C4-2B (cell line): ENCODE data around the gene TMEM117.
"Not testable (repeated sequence)": the region's sequence is repeated elsewhere in the genome, so short reads cannot be mapped to it uniquely, and the experiment has no call there.

Source experiments
- H3K27ac ChIP-seq: fragments of 450-650 bp; 2 replicates; pipeline ENCODE4 v1.5.1; 2017
- CTCF ChIP-seq: fragments of 450-650 bp; conservative IDR thresholded peaks from 2 replicates; pipeline ENCODE4 v1.5.1; 2017; ENCODE audit warnings: mild to moderate bottlenecking
- ZFX ChIP-seq: fragments of 450-650 bp; IDR thresholded peaks from 2 replicates; pipeline ENCODE4 v1.6.1; 2017

Gene TMEM117

GRCh38 chr12:44184499-44185206 lies 348.8 kb downstream of the TMEM117 start:
- TF ChIP-seq ZFX (no peak), CTCF (no peak)
- no peak overlapping the region for H3K27ac ChIP-seq

GRCh38 chr12:44193281-44193680 lies 357.4 kb downstream of the TMEM117 start:
- no peak overlapping the region for H3K27ac ChIP-seq
- TF ChIP-seq ZFX = no peak

- H3K27ac ChIP-seq = not testable (repeated sequence)
These were observed 359.8 kb downstream of the TMEM117 start for GRCh38 chr12:44195719-44196118.

- H3K27ac ChIP-seq = no peak overlapping the region
- TF ChIP-seq ZFX (no peak), CTCF (no peak)
These were observed 370.2 kb downstream of the TMEM117 start for GRCh38 chr12:44206045-44206444.

DNA sequence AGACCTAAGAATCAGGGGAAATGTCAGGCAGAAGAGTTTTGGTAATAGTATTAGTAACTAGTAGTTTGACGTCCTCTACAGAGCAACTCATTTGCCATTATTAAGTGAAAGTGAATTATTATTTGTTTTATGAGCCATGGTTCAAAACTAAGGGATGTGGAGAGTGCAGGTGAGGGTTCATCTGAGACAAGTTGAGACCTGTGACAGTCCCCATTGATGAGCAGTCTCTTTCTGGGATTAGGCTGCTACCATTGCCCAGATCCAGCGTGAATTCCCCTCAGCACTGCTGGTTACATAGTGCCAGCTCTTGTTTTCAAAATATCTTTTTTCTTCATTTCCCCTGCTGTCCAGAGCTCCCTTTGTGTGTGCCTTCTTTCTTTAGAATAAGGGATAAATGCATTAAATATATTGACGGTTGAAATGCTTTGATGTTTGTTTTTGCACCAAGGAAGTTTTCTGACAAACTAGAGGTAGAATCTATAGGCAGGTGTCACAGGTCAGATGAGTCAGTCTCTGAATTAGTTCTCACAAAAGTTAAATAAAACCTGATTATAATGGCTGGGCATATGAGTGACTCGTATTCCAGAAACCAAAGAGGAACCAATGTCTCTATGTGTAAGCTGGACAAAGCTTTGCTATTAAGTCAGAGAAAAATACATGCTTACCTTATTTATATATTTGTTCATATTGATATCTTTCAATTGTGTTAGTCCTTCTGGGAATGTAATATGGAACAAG lies 381.4 kb downstream of the TMEM117 start:
- TF ChIP-seq CTCF = no peak
- no peak for TF ChIP-seq ZFX
- no peak overlapping the region for H3K27ac ChIP-seq

DNA sequence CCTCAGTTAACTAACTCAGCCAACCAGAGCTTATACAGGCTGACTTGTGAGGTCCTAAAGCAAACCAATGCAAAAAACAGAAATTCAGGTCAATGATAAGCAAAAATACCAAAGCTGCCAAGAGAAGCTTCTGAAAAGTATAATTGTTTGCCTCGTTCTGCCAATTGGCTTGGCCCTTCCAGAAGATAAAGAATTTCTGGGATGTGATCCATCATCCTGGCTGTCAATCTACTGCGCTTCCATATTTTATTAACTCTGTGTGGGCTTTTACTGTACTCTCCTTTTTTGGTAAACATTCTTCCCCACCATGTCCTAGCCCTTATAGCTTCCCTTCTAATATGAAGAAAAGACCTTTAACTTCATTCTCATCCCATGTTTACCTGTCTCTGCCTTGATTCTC lies 387.9 kb downstream of the TMEM117 start:
- no peak for TF ChIP-seq CTCF
- no peak for TF ChIP-seq ZFX
- no peak overlapping the region for H3K27ac ChIP-seq

- TF ChIP-seq ZFX = no peak
- no peak for TF ChIP-seq CTCF
- no peak overlapping the region for H3K27ac ChIP-seq
These were observed 388.7 kb downstream of the TMEM117 start for GRCh38 chr12:44224399-44225148.

DNA sequence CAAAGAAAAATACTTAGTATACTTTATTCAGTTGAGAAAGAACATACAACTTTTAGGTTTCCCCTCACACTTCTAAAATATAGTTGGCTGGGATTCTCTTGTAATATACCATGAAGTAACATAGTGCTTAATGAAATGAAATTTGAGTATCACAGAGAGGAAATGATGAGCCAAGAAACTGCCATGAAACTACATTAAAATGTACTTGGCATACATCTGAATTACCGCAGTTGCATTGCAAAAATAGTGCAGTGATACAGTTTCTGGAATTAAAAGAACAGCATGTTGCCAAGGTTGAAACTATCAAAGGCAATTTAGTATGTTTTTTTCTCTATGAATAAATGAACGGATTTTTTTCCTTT lies 389.2 kb downstream of the TMEM117 start:
- H3K27ac ChIP-seq = no peak overlapping the region
- TF ChIP-seq ZFX (no peak), CTCF (no peak)
